K562 (cell line): Measurements from ENCODE around the gene PLD1. TPM values are rescaled to one million over a fixed set of nuclear protein-coding genes. Genes with fewer than 3 reads are reported as not detected.

Experiments
- BCOR ChIP-seq: fragments of 450-650 bp; IDR thresholded peaks from 2 replicates; pipeline ENCODE4 v1.6.1; 2016
- CBX3 ChIP-seq, 2 experiments: IDR thresholded peaks; 1 replicate in 1 of 2; 2 replicates in 1 of 2; pipeline ENCODE4 v1.6.1; 2012; ENCODE audit warnings: inconsistent platforms in 2 of 2, low read length in 2 of 2, borderline replicate concordance in 1 of 2, control low read depth in 1 of 2
- CTBP1 ChIP-seq: fragments of 450-650 bp; IDR thresholded peaks from 2 replicates; pipeline ENCODE4 v1.6.1; 2016; ENCODE audit warnings: borderline replicate concordance
- CUX1 ChIP-seq: fragments of 200-800 bp; sonication (Bioruptor generic); IDR thresholded peaks from 2 replicates; pipeline ENCODE4 v1.6.1; 2016; ENCODE audit warnings: missing genetic modification characterization, missing compliant biosample characterization
- CXXC5 ChIP-seq: fragments of 250-450 bp; sonication (Bioruptor Pico); IDR thresholded peaks from 2 replicates; pipeline ENCODE4 v1.8.0; 2022; ENCODE audit warnings: inconsistent platforms, mild to moderate bottlenecking, moderate library complexity
- FOXJ2 ChIP-seq: fragments of 200-800 bp; sonication (Bioruptor generic); IDR thresholded peaks from 2 replicates; pipeline ENCODE4 v1.6.1; 2016; ENCODE audit warnings: missing genetic modification characterization, missing compliant biosample characterization
- HNRNPK ChIP-seq: fragments of 200-400 bp; formaldehyde crosslinking; IDR thresholded peaks from one replicate; pipeline ENCODE4 v1.6.1; 2018; ENCODE audit warnings: mild to moderate bottlenecking, low read depth, low read length; ENCODE audit not compliant: poor library complexity, severe bottlenecking
- ILF3 ChIP-seq: fragments of 450-650 bp; IDR thresholded peaks from 2 replicates; pipeline ENCODE4 v1.6.1; 2018; ENCODE audit warnings: antibody characterized with exemption, mild to moderate bottlenecking, moderate library complexity, borderline replicate concordance
- NCOA6 ChIP-seq: fragments of 450-650 bp; IDR thresholded peaks from 2 replicates; pipeline ENCODE4 v1.6.1; 2017; ENCODE audit warnings: mild to moderate bottlenecking
- NCOR1 ChIP-seq: fragments of 450-650 bp; IDR thresholded peaks from 2 replicates; pipeline ENCODE4 v1.6.1; 2016; ENCODE audit warnings: mild to moderate bottlenecking, moderate library complexity
- RBM25 ChIP-seq: fragments of 200-400 bp; formaldehyde crosslinking; IDR thresholded peaks from 2 replicates; pipeline ENCODE4 v1.6.1; 2018; ENCODE audit warnings: low read length, low read depth, moderate library complexity; ENCODE audit not compliant: severe bottlenecking
- TAF9B ChIP-seq: fragments of 450-650 bp; IDR thresholded peaks from 2 replicates; pipeline ENCODE4 v1.6.1; 2018; ENCODE audit warnings: mild to moderate bottlenecking; ENCODE audit not compliant: partially characterized antibody
- ZKSCAN3 ChIP-seq: fragments of 250-450 bp; sonication (Bioruptor Pico); IDR thresholded peaks from 2 replicates; pipeline ENCODE4 v1.4.0; 2020
- ZNF212 ChIP-seq: fragments of 450-650 bp; formaldehyde crosslinking; IDR thresholded peaks from 2 replicates; pipeline ENCODE4 v1.4.0; 2020; ENCODE audit warnings: mild to moderate bottlenecking
- ZNF79 ChIP-seq: fragments of 250-450 bp; sonication (Bioruptor Pico); IDR thresholded peaks from 2 replicates; pipeline ENCODE4 v1.4.0; 2020; ENCODE audit warnings: low read depth, mild to moderate bottlenecking, moderate library complexity
- polyA plus RNA-seq, 8 experiments: library from polyadenylated mRNA; depleted of rRNA in 4 of 8; stranded (reverse) in 5 of 8; unstranded in 3 of 8; fragments of >200 nt; fragmentation: Nextera tagmentation in 2 of 8; fragmentation: Illumina TruSeq in 1 of 8; extraction: Ambion mirVana in 2 of 8; extraction: Trizol in 1 of 8; gene quantifications; 2 replicates each; pipeline versions ENCODE4 v1.2.1 to v1.2.3, GENCODE V29; 2011 to 2014; ENCODE audit warnings: inconsistent platforms in 1 of 8, missing spikeins in 1 of 8
- total RNA-seq, 7 experiments: library from RNA; depleted of rRNA in 6 of 7; stranded (reverse); fragments of >200 nt in 6 of 7; fragmentation: Illumina TruSeq in 2 of 7; extraction: Trizol in 2 of 7; gene quantifications; 2 replicates each; pipeline versions ENCODE4 v1.2.1 to v1.2.3, GENCODE V29; 2011 to 2021; ENCODE audit warnings: low replicate concordance in 1 of 7
- TF ChIP-seq, protein P1 (sequence below): fragments of 450-650 bp; IDR thresholded peaks from 2 replicates; pipeline ENCODE4 v1.7.1; 2018; ENCODE audit warnings: mild to moderate bottlenecking, low read depth; ENCODE audit not compliant: partially characterized antibody
- TF ChIP-seq, protein P2 (sequence below): fragments of 450-650 bp; IDR thresholded peaks from 2 replicates; pipeline ENCODE4 v1.6.1; 2018; ENCODE audit not compliant: partially characterized antibody

Gene PLD1
- total and polyA plus RNA-seq, 9 of the 15 experiments (the other 6 are each of a cell fraction or from before 2014, with no cell fraction given): 8.4 to 26.1 (median 18.6) TPM

GRCh38 chr3:171813278-171813896 lies 3.1 kb upstream of the PLD1 start (continued):
- TF ChIP-seq BCOR (no peak), CBX3 (IDR thresholded peaks at IDR 0.05; ENCODE audit: borderline replicate concordance in 1 of 2, low read length in 2 of 2) (no peak), RBM25 (no peak), ZKSCAN3 (0 out of 2 replicates have a peak, but pooled peaks have one; percentile 5), NCOA6 (no peak), ILF3 (no peak), ZNF79 (CRISPR knock-in tag) (no peak), CTBP1 (no peak), ZNF212 (CRISPR knock-in tag) (no peak), FOXJ2 (tag) (peak; percentile 9; the same call in 1 of the 2 replicates), HNRNPK (no peak), NCOR1 (no peak), CXXC5 (CRISPR knock-in tag) (peak; percentile 22; the same call in 1 of the 2 replicates), TAF9B (no peak), CUX1 (CRISPR knock-in tag) (no peak)
- TF ChIP-seq, protein P1, sequence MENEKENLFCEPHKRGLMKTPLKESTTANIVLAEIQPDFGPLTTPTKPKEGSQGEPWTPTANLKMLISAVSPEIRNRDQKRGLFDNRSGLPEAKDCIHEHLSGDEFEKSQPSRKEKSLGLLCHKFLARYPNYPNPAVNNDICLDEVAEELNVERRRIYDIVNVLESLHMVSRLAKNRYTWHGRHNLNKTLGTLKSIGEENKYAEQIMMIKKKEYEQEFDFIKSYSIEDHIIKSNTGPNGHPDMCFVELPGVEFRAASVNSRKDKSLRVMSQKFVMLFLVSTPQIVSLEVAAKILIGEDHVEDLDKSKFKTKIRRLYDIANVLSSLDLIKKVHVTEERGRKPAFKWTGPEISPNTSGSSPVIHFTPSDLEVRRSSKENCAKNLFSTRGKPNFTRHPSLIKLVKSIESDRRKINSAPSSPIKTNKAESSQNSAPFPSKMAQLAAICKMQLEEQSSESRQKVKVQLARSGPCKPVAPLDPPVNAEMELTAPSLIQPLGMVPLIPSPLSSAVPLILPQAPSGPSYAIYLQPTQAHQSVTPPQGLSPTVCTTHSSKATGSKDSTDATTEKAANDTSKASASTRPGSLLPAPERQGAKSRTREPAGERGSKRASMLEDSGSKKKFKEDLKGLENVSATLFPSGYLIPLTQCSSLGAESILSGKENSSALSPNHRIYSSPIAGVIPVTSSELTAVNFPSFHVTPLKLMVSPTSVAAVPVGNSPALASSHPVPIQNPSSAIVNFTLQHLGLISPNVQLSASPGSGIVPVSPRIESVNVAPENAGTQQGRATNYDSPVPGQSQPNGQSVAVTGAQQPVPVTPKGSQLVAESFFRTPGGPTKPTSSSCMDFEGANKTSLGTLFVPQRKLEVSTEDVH: no peak
- TF ChIP-seq, protein P2, sequence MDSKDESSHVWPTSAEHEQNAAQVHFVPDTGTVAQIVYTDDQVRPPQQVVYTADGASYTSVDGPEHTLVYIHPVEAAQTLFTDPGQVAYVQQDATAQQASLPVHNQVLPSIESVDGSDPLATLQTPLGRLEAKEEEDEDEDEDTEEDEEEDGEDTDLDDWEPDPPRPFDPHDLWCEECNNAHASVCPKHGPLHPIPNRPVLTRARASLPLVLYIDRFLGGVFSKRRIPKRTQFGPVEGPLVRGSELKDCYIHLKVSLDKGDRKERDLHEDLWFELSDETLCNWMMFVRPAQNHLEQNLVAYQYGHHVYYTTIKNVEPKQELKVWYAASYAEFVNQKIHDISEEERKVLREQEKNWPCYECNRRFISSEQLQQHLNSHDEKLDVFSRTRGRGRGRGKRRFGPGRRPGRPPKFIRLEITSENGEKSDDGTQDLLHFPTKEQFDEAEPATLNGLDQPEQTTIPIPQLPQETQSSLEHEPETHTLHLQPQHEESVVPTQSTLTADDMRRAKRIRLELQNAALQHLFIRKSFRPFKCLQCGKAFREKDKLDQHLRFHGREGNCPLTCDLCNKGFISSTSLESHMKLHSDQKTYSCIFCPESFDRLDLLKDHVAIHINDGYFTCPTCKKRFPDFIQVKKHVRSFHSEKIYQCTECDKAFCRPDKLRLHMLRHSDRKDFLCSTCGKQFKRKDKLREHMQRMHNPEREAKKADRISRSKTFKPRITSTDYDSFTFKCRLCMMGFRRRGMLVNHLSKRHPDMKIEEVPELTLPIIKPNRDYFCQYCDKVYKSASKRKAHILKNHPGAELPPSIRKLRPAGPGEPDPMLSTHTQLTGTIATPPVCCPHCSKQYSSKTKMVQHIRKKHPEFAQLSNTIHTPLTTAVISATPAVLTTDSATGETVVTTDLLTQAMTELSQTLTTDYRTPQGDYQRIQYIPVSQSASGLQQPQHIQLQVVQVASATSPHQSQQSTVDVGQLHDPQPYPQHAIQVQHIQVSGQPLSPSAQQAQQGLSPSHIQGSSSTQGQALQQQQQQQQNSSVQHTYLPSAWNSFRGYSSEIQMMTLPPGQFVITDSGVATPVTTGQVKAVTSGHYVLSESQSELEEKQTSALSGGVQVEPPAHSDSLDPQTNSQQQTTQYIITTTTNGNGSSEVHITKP: no peak
